ENCODE measurements around the gene ST3GAL3.
A peak's percentile ranks its signal among the peaks of the same experiment; 100 is the strongest.

The ST3GAL3 gene, protein sequence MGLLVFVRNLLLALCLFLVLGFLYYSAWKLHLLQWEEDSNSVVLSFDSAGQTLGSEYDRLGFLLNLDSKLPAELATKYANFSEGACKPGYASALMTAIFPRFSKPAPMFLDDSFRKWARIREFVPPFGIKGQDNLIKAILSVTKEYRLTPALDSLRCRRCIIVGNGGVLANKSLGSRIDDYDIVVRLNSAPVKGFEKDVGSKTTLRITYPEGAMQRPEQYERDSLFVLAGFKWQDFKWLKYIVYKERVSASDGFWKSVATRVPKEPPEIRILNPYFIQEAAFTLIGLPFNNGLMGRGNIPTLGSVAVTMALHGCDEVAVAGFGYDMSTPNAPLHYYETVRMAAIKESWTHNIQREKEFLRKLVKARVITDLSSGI

GRCh38 chr1:43707190-43708001 is at the start of gene ST3GAL3:
Gene ST3GAL3, plus strand, starts transcription at chr1:43707536. Its CDS starts 28,727 bp downstream, at chr1:43736263.
- DNase-seq = peak; percentile 90

DNA sequence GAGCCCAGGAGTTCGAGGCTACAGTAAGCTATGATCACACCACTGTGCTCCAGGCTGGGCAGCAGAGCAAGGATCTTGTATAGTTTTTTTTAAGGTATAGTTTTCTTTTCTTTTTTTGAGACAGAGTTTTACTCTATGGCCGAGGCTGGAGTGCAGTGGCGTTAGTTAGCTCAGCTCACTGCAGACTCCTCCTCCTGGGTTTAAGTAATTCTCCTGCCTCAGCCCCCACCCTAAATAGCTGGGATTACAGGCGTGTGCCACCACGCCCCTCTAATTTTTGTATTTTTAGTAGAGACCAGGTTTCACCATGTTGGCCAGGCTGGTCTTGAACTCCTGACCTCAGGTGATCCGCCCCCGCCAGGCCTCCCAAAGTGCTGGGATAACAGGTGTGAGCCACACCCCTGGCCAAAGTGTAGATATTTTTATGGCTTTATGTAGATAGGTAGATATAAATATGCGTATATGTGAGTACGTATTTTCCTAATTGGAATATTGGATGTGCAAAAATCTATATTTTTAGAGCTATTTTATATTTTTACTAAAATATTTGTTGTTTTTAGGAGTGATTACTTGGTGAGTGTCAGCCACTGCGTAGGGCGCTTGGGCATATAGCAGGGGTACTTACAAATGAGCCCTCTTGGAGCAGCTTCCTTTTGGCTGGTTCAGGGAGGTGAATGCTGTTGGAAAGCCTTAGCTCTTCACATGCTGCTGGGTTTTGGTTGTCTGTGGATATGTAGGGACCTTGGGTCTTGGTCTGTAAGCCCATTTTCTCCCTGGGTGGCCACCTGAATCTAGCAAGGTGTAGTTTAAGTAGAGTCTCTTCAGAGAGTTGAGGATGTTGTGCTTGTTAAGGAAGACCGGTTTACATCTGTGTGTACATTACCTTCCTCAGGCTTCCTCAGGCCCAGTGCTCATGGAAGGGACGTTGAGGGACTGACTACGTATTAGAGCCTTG is 47.8 kb upstream of the ST3GAL3 start:
- DNase-seq = no peak

GRCh38 chr1:43660355-43660754 is 47.0 kb upstream of the ST3GAL3 start:
- DNase-seq = no peak

DNA sequence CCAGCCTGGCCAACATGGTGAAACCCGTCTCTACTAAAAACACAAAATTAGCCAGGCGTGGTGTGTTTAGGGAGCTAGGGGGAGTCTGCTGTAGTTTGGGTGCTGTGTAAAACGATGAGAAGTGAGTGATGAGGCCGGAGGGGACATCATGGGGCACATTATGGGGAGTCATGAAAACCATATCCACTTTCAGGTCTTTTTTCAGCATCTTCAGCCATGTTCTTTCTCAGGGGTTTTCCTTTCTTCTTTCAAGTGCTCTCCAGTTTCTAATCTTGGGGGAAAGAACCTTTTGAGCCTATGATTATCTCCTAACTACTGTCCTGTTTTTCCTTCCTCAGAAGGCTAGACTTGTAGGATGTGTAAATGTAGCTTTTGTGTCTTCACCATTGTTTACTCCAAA is 43.0 kb upstream of the ST3GAL3 start:
- no peak for DNase-seq

DNA sequence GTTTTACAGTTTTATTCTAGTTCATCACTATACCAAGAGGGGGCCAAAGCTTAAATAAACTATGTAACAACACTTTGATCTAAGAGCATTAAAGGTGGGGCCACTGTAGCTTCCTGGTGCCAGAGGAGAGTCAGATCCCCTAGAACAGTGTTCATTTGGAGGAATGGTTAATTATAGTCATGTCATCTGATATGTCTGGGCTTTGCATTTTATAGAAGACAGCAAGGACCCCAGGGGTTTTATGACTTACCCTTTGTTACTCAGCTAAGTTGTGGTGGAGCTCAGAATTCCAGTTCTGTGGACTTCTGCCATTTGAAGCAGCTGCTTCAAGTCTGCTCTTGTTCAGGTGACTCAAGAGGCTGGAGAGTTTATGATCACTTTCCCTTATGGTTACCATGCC is 40.7 kb upstream of the ST3GAL3 start:
- DNase-seq = no peak

DNA sequence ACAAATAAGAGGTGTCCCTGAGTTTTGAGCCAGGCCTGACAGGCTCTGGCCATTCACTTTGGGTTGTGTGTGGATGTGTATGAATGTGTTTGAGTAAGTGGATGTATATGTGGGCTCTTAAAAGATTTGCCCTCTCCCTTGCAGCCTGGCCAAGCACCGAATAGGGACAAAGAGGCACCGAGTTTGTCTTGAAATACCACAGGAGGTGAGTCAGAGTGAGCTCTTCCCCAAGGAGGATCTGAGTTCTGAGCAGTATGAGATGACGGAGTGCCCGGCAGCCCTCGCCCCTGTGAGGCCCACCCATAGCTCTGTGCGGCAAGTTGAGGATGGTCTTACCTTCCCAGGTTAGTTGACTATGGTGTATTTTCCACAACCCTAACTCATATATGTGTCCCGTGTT is 38.4 kb upstream of the ST3GAL3 start:
- DNase-seq = no peak

GRCh38 chr1:43669878-43670277 is 37.5 kb upstream of the ST3GAL3 start:
- DNase-seq = no peak

- no peak for DNase-seq
These were observed 36.1 kb upstream of the ST3GAL3 start for GRCh38 chr1:43671193-43671592.

DNA sequence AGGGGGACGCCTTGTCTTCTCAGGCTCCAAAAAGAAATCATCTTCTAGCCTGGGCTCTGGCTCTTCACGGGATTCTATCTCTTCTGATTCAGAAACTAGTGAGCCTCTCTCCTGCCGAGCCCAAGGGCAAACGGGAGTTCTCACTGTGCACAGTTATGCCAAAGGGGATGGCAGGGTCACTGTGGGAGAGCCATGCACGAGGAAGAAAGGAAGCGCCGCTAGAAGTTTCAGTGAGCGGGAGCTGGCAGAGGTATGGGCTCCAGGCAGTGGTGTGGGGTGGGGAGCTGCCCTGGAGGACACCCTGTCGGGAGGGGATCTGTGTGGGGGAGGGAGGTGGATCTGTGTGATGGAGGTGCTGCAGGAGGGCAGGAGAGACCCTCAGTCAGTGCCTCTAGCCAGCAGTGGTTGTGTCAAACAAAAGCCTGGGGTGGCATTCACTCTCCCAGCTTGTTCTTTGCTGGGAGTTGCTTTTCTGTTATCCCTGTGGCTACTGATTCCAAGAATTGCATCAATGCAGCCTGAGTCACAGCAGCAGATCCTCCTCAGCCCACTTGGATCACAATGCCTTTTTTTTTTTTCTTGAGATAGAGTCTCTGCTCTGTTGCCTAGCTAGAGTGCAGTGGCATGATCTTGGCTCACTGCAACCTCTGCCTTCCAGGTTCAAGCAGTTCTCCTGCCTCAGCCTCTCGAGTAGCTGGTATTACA is 35.6 kb upstream of the ST3GAL3 start:
- no peak for DNase-seq

DNA sequence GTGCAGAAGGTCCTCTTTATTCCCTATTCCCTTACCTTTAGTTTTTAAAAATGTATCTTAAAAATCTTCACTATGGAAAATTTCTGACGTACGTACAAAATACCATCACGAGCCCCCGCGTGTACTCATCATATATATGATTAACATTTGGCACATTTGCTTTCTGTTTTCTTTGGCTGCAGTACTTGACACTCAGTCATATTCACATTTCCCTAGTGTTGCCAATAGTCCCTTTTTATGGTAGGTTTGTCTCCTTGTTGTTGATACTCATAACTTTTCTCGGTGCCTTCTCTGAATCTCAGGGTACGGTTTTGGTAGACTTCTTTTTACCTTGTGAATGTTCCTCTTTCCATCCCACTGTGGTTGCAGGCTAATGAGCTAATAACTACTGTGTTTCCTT is 34.1 kb upstream of the ST3GAL3 start:
- no peak for DNase-seq

DNA sequence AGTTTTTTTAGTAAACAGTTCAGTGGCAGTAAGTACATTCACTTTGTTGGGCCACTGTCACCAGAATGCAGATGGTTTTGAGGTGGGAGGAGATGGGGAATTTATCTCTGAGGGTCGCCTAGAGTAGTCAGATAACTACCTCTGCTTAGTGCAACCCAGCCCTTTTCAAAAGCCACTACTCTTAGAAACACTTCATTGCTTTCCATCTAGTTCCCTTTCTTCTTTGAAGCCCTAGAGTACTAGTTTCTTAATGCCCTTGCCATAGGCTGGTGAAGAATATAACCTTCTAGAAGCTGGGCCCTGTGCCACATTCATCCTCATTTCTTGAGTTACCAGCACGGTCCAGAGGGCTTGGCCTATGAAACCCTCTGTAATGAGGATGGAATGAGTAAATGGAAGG is 28.4 kb upstream of the ST3GAL3 start:
- no peak for DNase-seq

GRCh38 chr1:43683560-43683959 is 23.8 kb upstream of the ST3GAL3 start:
- no peak for DNase-seq

- DNase-seq = no peak
These were observed 20.5 kb upstream of the ST3GAL3 start for GRCh38 chr1:43686801-43687200.

GRCh38 chr1:43687301-43688108 is 19.8 kb upstream of the ST3GAL3 start:
- no peak for DNase-seq

DNA sequence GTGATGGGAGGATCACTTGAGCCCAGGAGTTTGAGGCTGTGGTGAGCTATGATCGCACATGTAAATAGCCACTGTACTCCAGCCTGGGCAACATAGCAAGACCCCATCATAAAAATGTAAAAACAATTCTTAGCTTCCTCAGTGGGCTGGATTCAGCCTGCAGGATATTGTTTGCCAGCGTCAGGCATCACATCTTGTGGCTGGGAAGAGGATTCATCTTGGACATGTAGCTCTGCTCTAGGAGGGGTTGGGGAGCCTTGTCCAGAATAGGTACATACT is 19.3 kb upstream of the ST3GAL3 start:
- DNase-seq = no peak

DNA sequence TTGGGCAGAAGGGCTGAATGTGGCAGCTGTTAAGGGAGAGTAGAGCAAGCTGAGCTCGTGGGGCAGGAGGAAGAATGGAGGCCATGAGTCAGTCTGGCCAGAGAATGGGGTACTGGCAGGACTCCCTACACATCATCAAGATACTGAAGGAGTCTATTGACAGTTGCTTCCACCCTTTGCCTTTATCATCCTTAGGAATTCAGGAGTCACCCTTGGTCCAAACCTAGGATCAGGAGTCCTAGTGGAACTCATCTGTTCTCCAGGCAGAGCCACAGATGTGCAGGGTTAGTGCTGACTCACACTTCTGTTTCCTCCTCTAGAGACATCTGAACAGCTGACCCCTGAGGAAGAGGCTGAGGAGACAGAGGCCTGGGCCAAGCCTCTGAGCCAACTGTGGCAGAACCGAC is 18.7 kb upstream of the ST3GAL3 start:
- DNase-seq = peak; percentile 59

- no peak for DNase-seq
These were observed 18.0 kb upstream of the ST3GAL3 start for GRCh38 chr1:43689289-43689688.

- DNase-seq = no peak
These were observed 15.2 kb upstream of the ST3GAL3 start for GRCh38 chr1:43691871-43692815.

- DNase-seq = no peak
These were observed 14.0 kb upstream of the ST3GAL3 start for GRCh38 chr1:43693371-43693770.

- DNase-seq = no peak
These were observed 8.1 kb upstream of the ST3GAL3 start for GRCh38 chr1:43699281-43699680.

- no peak for DNase-seq
These were observed 3.5 kb upstream of the ST3GAL3 start for GRCh38 chr1:43703836-43704235.

All from MV-4-11 (cell line).